T-helper 22 cell (primary cell): ENCODE data around the gene CAMK1G.

ENCODE experiments used
- DNase-seq: peaks from one replicate; pipeline ENCODE4 v3.0.0-alpha.2; 2020; ENCODE audit warnings: low read depth

CAMK1G gene

GRCh38 chr1:209583408-209583807 lies at the start of gene CAMK1G:
TSS of gene CAMK1G (plus strand) at chr1:209583714. CDS start at chr1:209594984, 11,270 bp downstream.
- no peak for DNase-seq

- DNase-seq: no peak
These were observed 48.8 kb upstream of the CAMK1G start for GRCh38 chr1:209534496-209535250.

GRCh38 chr1:209536843-209537242 lies 46.7 kb upstream of the CAMK1G start:
- no peak for DNase-seq

GRCh38 chr1:209537336-209538114 lies 46.0 kb upstream of the CAMK1G start:
- no peak for DNase-seq

GRCh38 chr1:209539576-209539975 lies 43.9 kb upstream of the CAMK1G start:
- no peak for DNase-seq

GRCh38 chr1:209542585-209542984 lies 40.9 kb upstream of the CAMK1G start:
- no peak for DNase-seq

- no peak for DNase-seq
These were observed 39.4 kb upstream of the CAMK1G start for GRCh38 chr1:209544098-209544497.

- no peak for DNase-seq
These were observed 38.1 kb upstream of the CAMK1G start for GRCh38 chr1:209545423-209545822.

- DNase-seq: no peak
These were observed 37.0 kb upstream of the CAMK1G start for GRCh38 chr1:209546390-209547085.

GRCh38 chr1:209547626-209548025 lies 35.9 kb upstream of the CAMK1G start:
- no peak for DNase-seq

- no peak for DNase-seq
These were observed 33.9 kb upstream of the CAMK1G start for GRCh38 chr1:209549443-209550205.

GRCh38 chr1:209550519-209550918 lies 33.0 kb upstream of the CAMK1G start:
- no peak for DNase-seq

GRCh38 chr1:209552406-209553264 lies 30.9 kb upstream of the CAMK1G start:
- DNase-seq: no peak

- no peak for DNase-seq
These were observed 28.5 kb upstream of the CAMK1G start for GRCh38 chr1:209554761-209555611.

GRCh38 chr1:209556162-209556690 lies 27.3 kb upstream of the CAMK1G start:
- DNase-seq: no peak

- no peak for DNase-seq
These were observed 26.3 kb upstream of the CAMK1G start for GRCh38 chr1:209557221-209557620.

GRCh38 chr1:209560529-209560928 lies 23.0 kb upstream of the CAMK1G start:
- no peak for DNase-seq

- DNase-seq: no peak
These were observed 22.6 kb upstream of the CAMK1G start for GRCh38 chr1:209560952-209561351.

GRCh38 chr1:209561532-209561931 lies 22.0 kb upstream of the CAMK1G start:
- DNase-seq: no peak

GRCh38 chr1:209564849-209565248 lies 18.7 kb upstream of the CAMK1G start:
- no peak for DNase-seq
